ENCODE measurements around the gene PDE7B. TPM values are rescaled to one million over a fixed set of nuclear protein-coding genes. Genes with fewer than 3 reads are reported as not detected.

Gene PDE7B
- total and polyA plus RNA-seq, 2 of the 8 experiments (the other 6 are each of a cell fraction or from before 2014, with no cell fraction given) = not detected

DNA sequence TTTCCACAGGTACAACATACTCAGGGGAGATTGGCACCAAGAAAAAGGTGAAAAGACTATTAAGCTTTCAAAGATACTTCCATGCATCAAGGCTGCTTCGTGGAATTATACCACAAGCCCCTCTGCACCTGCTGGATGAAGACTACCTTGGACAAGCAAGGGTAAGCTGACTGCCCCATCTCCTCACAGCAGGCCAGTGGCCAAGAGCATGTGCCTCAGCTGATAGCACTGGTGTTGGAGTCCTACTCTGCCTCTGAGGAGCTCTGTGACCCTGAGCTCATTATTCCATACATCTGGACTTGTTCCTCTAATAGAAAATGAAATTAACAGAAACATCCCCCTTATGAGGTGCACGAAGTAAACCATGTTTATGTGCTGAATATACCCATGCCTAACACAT, 295.8 kb downstream of the PDE7B start:
- H3K4me2 ChIP-seq (ENCODE audit: insufficient read depth in 1 of 2, low read depth in 2 of 2, low read length in 2 of 2) = no peak overlapping the region
- no peak overlapping the region for H3K4ac ChIP-seq (replicated peaks; ENCODE audit: insufficient read length, low read depth, low read length)
- FAIRE-seq (no peak), DNase-seq (ENCODE audit: low read depth in 1 of 2, low spot score in 2 of 2) (no peak)
- no peak overlapping the region for H2BK12ac ChIP-seq (ENCODE audit: low read depth, low read length)
- H3K56ac ChIP-seq (replicated peaks; ENCODE audit: insufficient read length, low read depth, low read length) = no peak overlapping the region
- no peak overlapping the region for H3K23ac ChIP-seq (ENCODE audit: insufficient read length)
- no peaks in the 10 kb centered on the region for H3K23me2 ChIP-seq (ENCODE audit: low read depth, low read length)
- no peak overlapping the region for H4K8ac ChIP-seq (ENCODE audit: extremely low read depth, insufficient read depth, low read length)
- H3K14ac ChIP-seq (ENCODE audit: insufficient read length) = no peak overlapping the region
- no peak overlapping the region for H2AK5ac ChIP-seq (ENCODE audit: low read depth, low read length)
- CTCF ChIA-PET (ENCODE audit: partially characterized antibody) = no interaction called here
- no peak overlapping the region for H4K91ac ChIP-seq (replicated peaks; ENCODE audit: insufficient read length, low read length)
- H3K18ac ChIP-seq (ENCODE audit: extremely low read depth, low read length) = no peak overlapping the region
- no peak overlapping the region for H3K4me3 ChIP-seq (ENCODE audit: extremely low read depth in 1 of 4, insufficient read depth in 2 of 4, low read depth in 3 of 4, low read length in 4 of 4)
- TF ChIP-seq BCL11A (IDR thresholded peaks at IDR 0.05; ENCODE audit: low read depth in 2 of 2, low read length in 2 of 2) (no peak), SIX5 (IDR thresholded peaks at IDR 0.05; ENCODE audit: low read depth, low read length) (no peak), BRCA1 (IDR thresholded peaks at IDR 0.05; ENCODE audit: low read depth, low read length) (no peak), ATF2 (IDR thresholded peaks at IDR 0.05; ENCODE audit: low read length) (no peak), TBP (IDR thresholded peaks at IDR 0.05; ENCODE audit: low read depth, low read length) (no peak), HDAC6 (IDR thresholded peaks at IDR 0.05; ENCODE audit: low read depth, low read length) (no peak), ZNF274 (IDR thresholded peaks at IDR 0.05; ENCODE audit: borderline replicate concordance, extremely low read depth, low read length) (no peak), GTF2F1 (IDR thresholded peaks at IDR 0.05; ENCODE audit: borderline replicate concordance, low read depth, low read length) (no peak), CHD2 (IDR thresholded peaks at IDR 0.05; ENCODE audit: low read length) (no peak)
- H3K4me1 ChIP-seq (replicated peaks in 1 of 4; ENCODE audit: control insufficient read depth in 3 of 4, insufficient read depth in 4 of 4, low read length in 3 of 4) = no peaks in the 10 kb centered on the region
- no peak overlapping the region for H2BK5ac ChIP-seq (ENCODE audit: low read depth, low read length)
- no peaks in the 10 kb centered on the region for H3K36me3 ChIP-seq (ENCODE audit: control insufficient read depth in 2 of 4, insufficient read depth in 4 of 4, low read length in 3 of 4)
- no peak overlapping the region for H2BK15ac ChIP-seq (ENCODE audit: low read length)
- 83% methylated on average over 2 of the region's 2 CpGs; no CpG with 5 or more reads in 1 of the 2 experiments for WGBS, 2 experiments (ENCODE audit: extremely low coverage in 1 of 2, insufficient coverage in 1 of 2, insufficient read length in 1 of 2, insufficient replicate concordance in 2 of 2, low coverage in 1 of 2, low lambda C conversion rate in 2 of 2, missing lambda C conversion rate in 1 of 2)
- no peak overlapping the region for H3K27ac ChIP-seq (ENCODE audit: low read depth, low read length)
- H3K79me1 ChIP-seq (ENCODE audit: low read depth, low read length) = no peaks in the 10 kb centered on the region
- no peaks in the 10 kb centered on the region for H3K79me2 ChIP-seq (ENCODE audit: control insufficient read depth in 1 of 2, insufficient read depth in 2 of 2, low read length in 2 of 2)
- no peak overlapping the region for H2BK20ac ChIP-seq (ENCODE audit: low read length)
- POLR2A ChIA-PET (ENCODE audit: partially characterized antibody) = no interaction called here
- no peak overlapping the region for H2AFZ ChIP-seq (ENCODE audit: low read length)
- H3K27me3 ChIP-seq (replicated peaks in 1 of 4; ENCODE audit: control insufficient read depth in 3 of 4, extremely low read depth in 1 of 4, insufficient read depth in 3 of 4, low read length in 3 of 4) = no peaks in the 10 kb centered on the region
- H3K9ac ChIP-seq (replicated peaks in 1 of 4; ENCODE audit: extremely low read depth in 1 of 4, low read depth in 3 of 4, low read length in 3 of 4) = no peak overlapping the region
- H2BK120ac ChIP-seq (replicated peaks; ENCODE audit: low read depth, low read length) = no peak overlapping the region
- no peak overlapping the region for H4K5ac ChIP-seq (ENCODE audit: insufficient read length, low read depth, low read length)
- H3K9me3 ChIP-seq (ENCODE audit: insufficient read depth in 2 of 2, low read depth in 1 of 2, low read length in 1 of 2) = no peaks in the 10 kb centered on the region
- H4K20me1 ChIP-seq (replicated peaks in 1 of 2; ENCODE audit: control insufficient read depth in 1 of 2, insufficient read depth in 2 of 2, low read length in 2 of 2) = no peaks in the 10 kb centered on the region

Data from H1 (cell line).